GM23248 (cell line): ENCODE measurements around the gene SH3BGRL2.

Experiments used
- EZH2 ChIP-seq: fragments of 200-600 bp; sonication (generic); IDR thresholded peaks from 2 replicates; pipeline ENCODE4 v1.6.1; 2018; ENCODE audit warnings: antibody characterized with exemption, mild to moderate bottlenecking; ENCODE audit not compliant: insufficient read depth, poor library complexity, severe bottlenecking
- EZH2phosphoT487 ChIP-seq: fragments of 200-600 bp; sonication (generic); IDR thresholded peaks from 2 replicates; pipeline ENCODE4 v1.6.1; 2018; ENCODE audit warnings: antibody characterized with exemption, moderate library complexity, mild to moderate bottlenecking, low read depth; ENCODE audit not compliant: insufficient read depth

DNA sequence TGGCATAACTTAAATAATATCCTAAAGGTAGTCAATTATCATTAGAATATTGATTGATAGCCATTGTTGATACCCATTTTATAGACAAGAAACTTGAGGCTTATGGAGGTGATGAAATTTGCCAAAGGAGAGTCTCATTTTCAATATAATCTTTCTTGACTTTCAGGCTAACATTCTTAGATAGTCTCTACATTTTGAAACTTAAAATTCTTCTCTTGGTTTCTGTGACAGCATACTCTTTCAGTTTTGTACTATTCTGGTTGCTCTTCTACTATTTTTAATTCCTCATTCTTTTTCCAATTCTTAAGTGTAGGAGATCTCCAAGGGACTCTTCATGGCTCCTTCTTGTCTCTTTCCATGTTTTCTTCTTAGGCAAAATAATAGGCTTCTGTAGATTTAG, 3.7 kb upstream of the SH3BGRL2 start:
- TF ChIP-seq EZH2phosphoT487: no peak
- no peak for TF ChIP-seq EZH2
